ENCODE results near the gene OGT.
A peak's percentile ranks its signal among the peaks of the same experiment; 100 is the strongest.
"Not testable (repeated sequence)": the region's sequence is repeated elsewhere in the genome, so short reads cannot be mapped to it uniquely, and the experiment has no call there.

Gene OGT

GRCh38 chrX:71604796-71605568, 72.1 kb downstream of the OGT start:
- DNase-seq (ENCODE audit: insufficient read length, low spot score) (no peak), FAIRE-seq (no peak)
- no peak for TF ChIP-seq POLR2A (IDR thresholded peaks at IDR 0.05; ENCODE audit: low read depth, low read length)
- TF ChIP-seq POLR2AphosphoS5 (IDR thresholded peaks at IDR 0.05; ENCODE audit: low read depth, low read length): no peak
- TF ChIP-seq TAF1 (IDR thresholded peaks at IDR 0.05; ENCODE audit: low read depth, low read length): no peak
- TF ChIP-seq PAX5 (IDR thresholded peaks at IDR 0.05; ENCODE audit: insufficient read depth, low read length, severe bottlenecking): no peak
- TF ChIP-seq SPI1 (IDR thresholded peaks at IDR 0.05; ENCODE audit: low read depth, low read length): no peak

GRCh38 chrX:71606536-71607216, 73.8 kb downstream of the OGT start:
- TF ChIP-seq SPI1 (IDR thresholded peaks at IDR 0.05; ENCODE audit: low read depth, low read length) (no peak), POU2F2 (IDR thresholded peaks at IDR 0.05; ENCODE audit: low read depth, low read length) (no peak), POLR2A (IDR thresholded peaks at IDR 0.05; ENCODE audit: low read depth, low read length) (no peak), POLR2AphosphoS5 (IDR thresholded peaks at IDR 0.05; ENCODE audit: low read depth, low read length) (no peak), TAF1 (IDR thresholded peaks at IDR 0.05; ENCODE audit: low read depth, low read length) (no peak), PAX5 (IDR thresholded peaks at IDR 0.05; ENCODE audit: insufficient read depth, low read length, severe bottlenecking) (no peak)
- DNase-seq (ENCODE audit: insufficient read length, low spot score): no peak
- no peak for FAIRE-seq

GRCh38 chrX:71607488-71607887, 74.6 kb downstream of the OGT start:
- TF ChIP-seq POLR2AphosphoS5 (IDR thresholded peaks at IDR 0.05; ENCODE audit: low read depth, low read length) (no peak), SPI1 (IDR thresholded peaks at IDR 0.05; ENCODE audit: low read depth, low read length) (no peak), POLR2A (IDR thresholded peaks at IDR 0.05; ENCODE audit: low read depth, low read length) (no peak), PAX5 (IDR thresholded peaks at IDR 0.05; ENCODE audit: insufficient read depth, low read length, severe bottlenecking) (no peak), POU2F2 (IDR thresholded peaks at IDR 0.05; ENCODE audit: low read depth, low read length) (no peak), TAF1 (IDR thresholded peaks at IDR 0.05; ENCODE audit: low read depth, low read length) (no peak)
- DNase-seq (ENCODE audit: insufficient read length, low spot score) (no peak), FAIRE-seq (no peak)

GRCh38 chrX:71609095-71609750, 76.3 kb downstream of the OGT start:
- no peak for DNase-seq (ENCODE audit: insufficient read length, low spot score)
- FAIRE-seq: no peak
- TF ChIP-seq PAX5 (IDR thresholded peaks at IDR 0.05; ENCODE audit: insufficient read depth, low read length, severe bottlenecking) (no peak), SPI1 (IDR thresholded peaks at IDR 0.05; ENCODE audit: low read depth, low read length) (0 out of 2 replicates have a peak, but pooled peaks have one; percentile 18)

- not testable (repeated sequence) for DNase-seq (ENCODE audit: insufficient read length, low spot score); FAIRE-seq
Observed at GRCh38 chrX:71611736-71612135, 78.8 kb downstream of the OGT start.

- DNase-seq (ENCODE audit: insufficient read length, low spot score) (no peak), FAIRE-seq (no peak)
- TF ChIP-seq TAF1 (IDR thresholded peaks at IDR 0.05; ENCODE audit: low read depth, low read length) (no peak), POU2F2 (IDR thresholded peaks at IDR 0.05; ENCODE audit: low read depth, low read length) (no peak), POLR2AphosphoS5 (IDR thresholded peaks at IDR 0.05; ENCODE audit: low read depth, low read length) (no peak), PAX5 (IDR thresholded peaks at IDR 0.05; ENCODE audit: insufficient read depth, low read length, severe bottlenecking) (no peak), POLR2A (IDR thresholded peaks at IDR 0.05; ENCODE audit: low read depth, low read length) (no peak), SPI1 (IDR thresholded peaks at IDR 0.05; ENCODE audit: low read depth, low read length) (no peak)
Observed at GRCh38 chrX:71612256-71612655, 79.4 kb downstream of the OGT start.

GRCh38 chrX:71615056-71615455, 82.2 kb downstream of the OGT start:
- FAIRE-seq: no peak
- DNase-seq (ENCODE audit: insufficient read length, low spot score): no peak
- TF ChIP-seq POLR2AphosphoS5 (IDR thresholded peaks at IDR 0.05; ENCODE audit: low read depth, low read length): no peak
- no peak for TF ChIP-seq TAF1 (IDR thresholded peaks at IDR 0.05; ENCODE audit: low read depth, low read length)
- no peak for TF ChIP-seq POLR2A (IDR thresholded peaks at IDR 0.05; ENCODE audit: low read depth, low read length)
- no peak for TF ChIP-seq SPI1 (IDR thresholded peaks at IDR 0.05; ENCODE audit: low read depth, low read length)
- TF ChIP-seq POU2F2 (IDR thresholded peaks at IDR 0.05; ENCODE audit: low read depth, low read length): no peak
- TF ChIP-seq PAX5 (IDR thresholded peaks at IDR 0.05; ENCODE audit: insufficient read depth, low read length, severe bottlenecking): no peak

GRCh38 chrX:71615954-71616353, 83.0 kb downstream of the OGT start:
- DNase-seq (ENCODE audit: insufficient read length, low spot score): no peak
- TF ChIP-seq SPI1 (IDR thresholded peaks at IDR 0.05; ENCODE audit: low read depth, low read length) (no peak), POLR2A (IDR thresholded peaks at IDR 0.05; ENCODE audit: low read depth, low read length) (no peak), PAX5 (IDR thresholded peaks at IDR 0.05; ENCODE audit: insufficient read depth, low read length, severe bottlenecking) (no peak), POLR2AphosphoS5 (IDR thresholded peaks at IDR 0.05; ENCODE audit: low read depth, low read length) (no peak), TAF1 (IDR thresholded peaks at IDR 0.05; ENCODE audit: low read depth, low read length) (no peak), POU2F2 (IDR thresholded peaks at IDR 0.05; ENCODE audit: low read depth, low read length) (no peak)
- no peak for FAIRE-seq

GRCh38 chrX:71616672-71617529, 84.0 kb downstream of the OGT start:
- no peak for FAIRE-seq
- TF ChIP-seq SPI1 (IDR thresholded peaks at IDR 0.05; ENCODE audit: low read depth, low read length) (no peak), POLR2A (IDR thresholded peaks at IDR 0.05; ENCODE audit: low read depth, low read length) (no peak), POLR2AphosphoS5 (IDR thresholded peaks at IDR 0.05; ENCODE audit: low read depth, low read length) (no peak), TAF1 (IDR thresholded peaks at IDR 0.05; ENCODE audit: low read depth, low read length) (no peak), PAX5 (IDR thresholded peaks at IDR 0.05; ENCODE audit: insufficient read depth, low read length, severe bottlenecking) (no peak), POU2F2 (IDR thresholded peaks at IDR 0.05; ENCODE audit: low read depth, low read length) (no peak)
- DNase-seq (ENCODE audit: insufficient read length, low spot score): no peak

Measured in GM12891 (cell line).